Activated CD4-positive, alpha-beta T cell treated with anti-CD3 and anti-CD28 coated beads, Interleukin-2, Interleukin-6, amounts not matched to agents 100 ng/mL and 50 ng/mL, durations not matched to agents 16 hours and 8 hours (primary cell): ENCODE data around the gene HABP4.
"Not testable (repeated sequence)": the region's sequence is repeated elsewhere in the genome, so short reads cannot be mapped to it uniquely, and the experiment has no call there.

Source experiments
- DNase-seq: peaks from one replicate; pipeline ENCODE4 v3.0.0-alpha.2; 2020

The HABP4 gene

GRCh38 chr9:96500696-96501632 is 51.0 kb downstream of the HABP4 start:
- no peak for DNase-seq

- DNase-seq: no peak
Observed at GRCh38 chr9:96501633-96502538, 51.9 kb downstream of the HABP4 start.

GRCh38 chr9:96502539-96503373 is 52.8 kb downstream of the HABP4 start:
- DNase-seq: no peak

GRCh38 chr9:96503374-96503748 is 53.4 kb downstream of the HABP4 start:
- DNase-seq: not testable (repeated sequence)

- DNase-seq: no peak
Observed at GRCh38 chr9:96503918-96504317, 53.9 kb downstream of the HABP4 start.

- DNase-seq: no peak
Observed at GRCh38 chr9:96505316-96505991, 55.5 kb downstream of the HABP4 start.

GRCh38 chr9:96508227-96508940 is 58.4 kb downstream of the HABP4 start:
- no peak for DNase-seq

GRCh38 chr9:96509026-96509425 is 59.1 kb downstream of the HABP4 start:
- DNase-seq: no peak

GRCh38 chr9:96509848-96510247 is 59.9 kb downstream of the HABP4 start:
- DNase-seq: no peak

GRCh38 chr9:96510258-96510657 is 60.3 kb downstream of the HABP4 start:
- DNase-seq: no peak

- DNase-seq: no peak
Observed at GRCh38 chr9:96512240-96512639, 62.3 kb downstream of the HABP4 start.

- DNase-seq: no peak
Observed at GRCh38 chr9:96513622-96514021, 63.7 kb downstream of the HABP4 start.

- no peak for DNase-seq
Observed at GRCh38 chr9:96514108-96514799, 64.3 kb downstream of the HABP4 start.

- DNase-seq: no peak
Observed at GRCh38 chr9:96514800-96515158, 64.8 kb downstream of the HABP4 start.

GRCh38 chr9:96515621-96516470 is 65.9 kb downstream of the HABP4 start:
- no peak for DNase-seq

- no peak for DNase-seq
Observed at GRCh38 chr9:96519095-96519494, 69.1 kb downstream of the HABP4 start.

GRCh38 chr9:96519787-96520186 is 69.8 kb downstream of the HABP4 start:
- no peak for DNase-seq

- DNase-seq: no peak
Observed at GRCh38 chr9:96522366-96522765, 72.4 kb downstream of the HABP4 start.

- no peak for DNase-seq
Observed at GRCh38 chr9:96523374-96523773, 73.4 kb downstream of the HABP4 start.

- DNase-seq: no peak
Observed at GRCh38 chr9:96524045-96524444, 74.1 kb downstream of the HABP4 start.
